ENCODE results near the gene BEND6. TPM values are rescaled to one million over a fixed set of nuclear protein-coding genes. Genes with fewer than 3 reads are reported as not detected.

The BEND6 gene
- total and polyA plus RNA-seq, 2 of the 8 experiments (the other 6 are each of a cell fraction or from before 2014, with no cell fraction given), result 0.71 to 2.1 TPM

DNA sequence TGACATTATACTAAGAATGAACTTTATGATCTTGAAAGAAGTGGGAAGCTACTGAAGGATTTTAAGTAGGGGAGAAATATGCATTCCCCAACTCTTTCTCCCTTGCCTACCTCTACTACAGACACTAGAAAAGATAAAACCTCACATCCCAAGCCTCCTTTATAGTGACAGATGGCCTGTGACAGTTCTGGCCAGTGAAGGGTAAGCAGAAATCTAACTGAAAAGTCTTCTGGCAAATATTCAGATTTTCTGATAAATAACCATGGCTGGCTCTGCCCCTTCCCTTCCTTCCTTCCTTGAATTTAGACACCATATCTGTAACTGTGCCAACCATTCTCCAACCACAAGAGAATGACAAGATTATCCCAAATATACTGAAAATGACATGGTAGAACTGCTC, 10.2 kb upstream of the BEND6 start (continued):
- TF ChIP-seq CHD7 (IDR thresholded peaks at IDR 0.05; ENCODE audit: insufficient replicate concordance, low read length), result no peak
- no peak for TF ChIP-seq POLR2AphosphoS5 (IDR thresholded peaks at IDR 0.05; ENCODE audit: low read depth, low read length)
- TF ChIP-seq SP1 (IDR thresholded peaks at IDR 0.05; ENCODE audit: low read depth, low read length), result no peak
- no peak for TF ChIP-seq GTF2F1 (IDR thresholded peaks at IDR 0.05; ENCODE audit: borderline replicate concordance, low read depth, low read length)
- no peak for TF ChIP-seq RBBP5 (IDR thresholded peaks at IDR 0.05; ENCODE audit: borderline replicate concordance, low read depth, low read length)
- TF ChIP-seq SAP30 (IDR thresholded peaks at IDR 0.05; ENCODE audit: insufficient read depth, insufficient replicate concordance, low read length), result no peak
- TF ChIP-seq, protein P1, sequence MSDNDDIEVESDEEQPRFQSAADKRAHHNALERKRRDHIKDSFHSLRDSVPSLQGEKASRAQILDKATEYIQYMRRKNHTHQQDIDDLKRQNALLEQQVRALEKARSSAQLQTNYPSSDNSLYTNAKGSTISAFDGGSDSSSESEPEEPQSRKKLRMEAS (IDR thresholded peaks at IDR 0.05), result no peak
- no peak for TF ChIP-seq CTBP2 (IDR thresholded peaks at IDR 0.05; ENCODE audit: borderline replicate concordance, insufficient read depth, insufficient read length, low read length)
- TF ChIP-seq MAFK (IDR thresholded peaks at IDR 0.05; ENCODE audit: low read depth, low read length), result no peak
- no peak for TF ChIP-seq ATF3 (IDR thresholded peaks at IDR 0.05; ENCODE audit: insufficient read depth, low read depth, low read length)
- no peak for TF ChIP-seq TCF12 (IDR thresholded peaks at IDR 0.05; ENCODE audit: low read depth, low read length)
